ENCODE data around the gene DHRS4.
"Not testable (repeated sequence)": the region's sequence is repeated elsewhere in the genome, so short reads cannot be mapped to it uniquely, and the experiment has no call there.

DHRS4 gene

DNA sequence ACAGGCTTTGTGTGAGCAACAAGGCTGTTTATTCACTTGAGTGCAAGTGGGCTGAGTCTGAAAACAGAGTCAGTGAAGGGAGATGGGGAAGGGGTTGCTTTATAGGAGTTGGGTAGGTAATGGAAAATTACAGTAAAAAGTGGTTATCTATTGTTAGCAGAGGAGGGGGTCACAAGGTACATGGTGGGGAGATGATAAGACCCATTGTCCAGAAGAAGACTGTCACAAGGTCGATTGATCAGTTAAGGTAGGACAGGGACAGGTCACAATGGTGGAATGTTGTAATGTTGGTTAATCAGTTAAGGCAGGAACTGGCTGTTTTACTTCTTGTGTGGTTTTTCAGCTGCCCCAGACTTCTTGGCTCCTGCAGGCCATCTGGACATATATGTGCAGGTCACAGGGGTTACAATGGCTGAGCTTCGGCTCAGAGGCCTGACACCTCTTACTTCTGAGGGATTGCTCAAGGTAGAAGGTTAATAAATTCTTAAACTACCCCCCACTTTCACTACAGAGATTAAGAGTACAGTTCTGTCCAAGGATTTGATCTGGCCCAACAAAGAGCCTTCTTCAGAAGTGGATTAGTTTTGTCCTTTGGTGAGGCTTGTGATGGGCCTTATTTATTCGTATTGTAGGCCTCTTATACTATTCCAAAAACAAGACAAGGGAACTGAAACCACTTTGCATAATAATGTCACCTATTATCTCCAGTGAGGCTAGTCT is 13.8 kb upstream of the DHRS4 start:
- in situ Hi-C loops (cut with MboI; ENCODE audit: low sequenced_read_pairs): no loop called here

DNA sequence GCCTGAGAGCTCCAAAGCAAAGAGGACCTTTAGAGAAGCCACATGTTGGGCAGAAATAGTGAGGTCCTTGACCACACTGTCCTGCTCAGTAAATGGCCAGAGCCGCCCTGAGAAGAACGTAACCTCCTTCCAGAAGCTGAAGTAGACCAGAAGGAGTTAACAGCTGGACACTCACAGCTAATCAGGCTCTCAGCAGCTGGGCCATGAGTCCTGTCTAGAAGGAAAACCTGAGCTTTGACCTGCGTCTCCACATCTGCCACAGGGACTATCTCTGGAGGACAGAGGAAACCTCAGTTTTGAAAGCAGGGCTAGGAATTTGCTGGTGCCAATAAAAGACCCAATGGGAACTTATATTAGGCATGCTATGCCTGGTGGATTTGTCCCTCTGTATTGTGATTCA is 12.3 kb upstream of the DHRS4 start:
- in situ Hi-C loops (cut with MboI; ENCODE audit: low sequenced_read_pairs): no loop called here

DNA sequence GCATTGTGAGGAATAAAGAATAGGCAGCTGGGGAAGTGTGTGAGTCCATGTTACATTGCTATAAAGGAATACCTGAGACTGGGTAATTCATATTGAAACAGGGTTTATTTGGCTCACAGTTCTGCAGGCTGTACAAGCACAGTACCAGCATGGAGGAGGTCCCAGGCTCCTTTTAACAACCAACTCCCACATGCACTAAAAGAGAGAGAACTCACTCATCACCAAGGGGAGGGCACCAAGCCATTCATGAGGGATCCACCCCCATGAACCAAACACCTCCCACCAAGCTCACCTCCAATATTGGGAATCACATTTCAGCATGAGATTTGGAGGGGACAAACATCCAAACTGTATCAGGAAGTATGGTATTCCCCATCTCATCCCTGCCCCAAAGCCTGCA is 11.9 kb upstream of the DHRS4 start:
- in situ Hi-C loops (cut with MboI; ENCODE audit: low sequenced_read_pairs): no loop called here

DNA sequence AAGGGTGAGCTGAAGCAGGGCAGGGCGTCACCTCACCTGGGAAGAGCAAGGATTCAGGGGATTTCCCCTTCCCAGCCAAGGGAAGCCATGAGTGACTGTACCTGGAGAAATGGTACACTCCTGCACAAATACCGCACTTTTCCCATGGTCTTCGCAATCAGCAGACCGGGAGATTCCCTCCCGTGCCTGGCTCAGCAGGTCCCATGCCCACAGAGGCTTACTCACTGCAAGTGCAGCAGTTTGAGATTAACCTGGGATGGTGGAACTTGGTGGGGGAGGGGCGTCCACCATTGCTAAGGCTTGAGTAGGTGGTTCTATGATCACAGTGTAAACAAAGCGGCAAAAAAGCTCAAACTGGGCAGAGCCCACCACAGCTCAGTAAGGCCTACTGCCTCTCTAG is 11.0 kb upstream of the DHRS4 start:
- in situ Hi-C loops (cut with MboI; ENCODE audit: low sequenced_read_pairs): no loop called here

DNA sequence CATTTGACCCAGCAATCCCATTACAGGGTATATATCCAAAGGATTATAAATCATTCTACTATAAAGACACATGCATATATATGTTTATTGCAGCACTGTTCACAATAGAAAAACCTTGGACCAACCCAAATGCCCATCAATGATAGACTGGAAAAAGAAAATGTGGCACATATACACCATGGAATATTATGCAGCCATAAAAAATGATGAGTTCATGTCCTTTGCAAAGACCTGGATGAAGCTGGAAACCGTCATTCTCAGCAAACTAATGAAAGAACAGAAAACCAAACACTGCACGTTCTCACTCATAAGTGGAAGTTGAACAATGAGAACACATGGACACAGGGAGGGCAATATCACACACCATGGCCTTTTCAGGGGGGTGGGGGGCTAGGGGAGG is 4.5 kb upstream of the DHRS4 start:
- in situ Hi-C loops (cut with MboI; ENCODE audit: low sequenced_read_pairs): not testable (repeated sequence)

DNA sequence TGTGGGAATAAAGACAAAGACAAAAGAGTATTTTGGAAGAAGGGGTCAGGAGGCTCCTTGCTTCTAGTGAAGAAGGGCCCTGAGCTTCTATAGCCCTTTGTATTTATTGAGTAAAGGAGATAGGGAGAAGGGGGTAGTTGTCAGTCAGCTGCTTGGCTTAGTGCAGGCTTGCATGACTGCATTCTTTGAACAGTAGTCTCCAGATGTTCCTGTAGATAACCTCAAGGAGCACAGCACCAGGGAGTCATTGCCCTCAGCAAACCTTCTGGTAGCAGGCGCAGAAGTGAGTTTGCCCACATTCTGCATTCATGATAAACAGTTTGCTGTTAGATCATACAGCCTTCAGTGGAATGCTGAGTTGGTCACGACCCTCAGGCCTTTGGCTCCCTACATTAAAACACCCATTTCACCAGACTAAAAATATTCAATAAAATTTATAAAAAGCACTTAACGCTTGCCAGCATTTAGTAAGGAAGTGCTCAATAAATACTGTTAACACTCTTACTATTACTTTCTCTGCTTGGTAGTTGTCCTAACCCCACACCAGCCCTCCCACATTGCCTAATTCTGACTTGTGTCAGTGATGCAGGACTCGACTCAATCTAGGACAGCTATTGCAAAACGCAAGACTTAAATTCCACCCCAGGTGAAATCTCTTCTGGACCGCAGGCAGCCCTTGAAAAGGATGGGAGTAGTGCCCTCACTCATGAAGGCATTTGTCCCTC is 3.0 kb upstream of the DHRS4 start:
- in situ Hi-C loops (cut with MboI; ENCODE audit: low sequenced_read_pairs): no loop called here

DNA sequence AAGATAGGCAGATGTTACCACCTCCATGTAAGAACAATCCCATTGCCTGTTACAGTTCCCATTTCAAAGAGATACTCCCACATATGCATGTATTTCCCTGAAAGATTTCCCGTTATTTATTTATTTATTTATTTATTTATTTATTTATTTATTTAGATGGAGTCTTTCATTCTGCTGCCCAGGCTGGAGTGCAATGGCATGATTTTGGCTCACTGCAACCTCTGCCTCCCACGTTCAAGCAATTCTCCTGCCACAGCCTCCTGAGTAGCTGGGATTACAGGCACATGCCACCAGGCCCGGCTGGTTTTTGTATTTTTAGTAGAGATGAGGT is 2.5 kb upstream of the DHRS4 start:
- in situ Hi-C loops (cut with MboI; ENCODE audit: low sequenced_read_pairs): not testable (repeated sequence)

DNA sequence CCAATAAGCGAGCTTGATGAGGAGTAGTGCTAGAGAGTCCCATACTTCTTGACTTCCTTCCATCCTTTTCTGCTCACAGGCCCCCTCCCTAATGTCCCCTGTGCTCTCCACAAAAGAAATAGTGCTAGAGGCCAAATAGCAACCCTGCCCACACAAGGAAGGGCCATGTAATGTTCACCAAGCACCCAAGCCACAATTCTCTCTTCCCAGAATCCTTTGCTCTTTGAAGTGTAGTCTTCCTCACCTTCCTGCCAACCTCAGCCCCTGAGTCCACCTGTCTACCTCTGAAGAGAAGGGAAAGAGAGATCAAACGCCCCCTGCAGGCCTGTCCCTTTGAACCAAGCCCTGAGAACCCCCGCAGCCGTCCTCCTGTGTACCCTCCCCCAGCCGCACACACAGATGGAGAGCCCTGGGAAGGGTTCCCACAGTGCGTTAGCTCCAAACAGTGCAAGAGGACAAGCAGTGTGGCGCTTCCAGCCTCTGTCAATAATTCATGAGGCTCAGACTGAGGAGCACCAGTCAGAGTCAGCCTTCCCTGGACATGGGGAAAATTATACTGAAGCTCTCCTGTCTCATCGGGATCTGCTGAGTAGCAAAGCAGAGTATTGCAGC is 1.9 kb upstream of the DHRS4 start:
- in situ Hi-C loops (cut with MboI; ENCODE audit: low sequenced_read_pairs): no loop called here

DNA sequence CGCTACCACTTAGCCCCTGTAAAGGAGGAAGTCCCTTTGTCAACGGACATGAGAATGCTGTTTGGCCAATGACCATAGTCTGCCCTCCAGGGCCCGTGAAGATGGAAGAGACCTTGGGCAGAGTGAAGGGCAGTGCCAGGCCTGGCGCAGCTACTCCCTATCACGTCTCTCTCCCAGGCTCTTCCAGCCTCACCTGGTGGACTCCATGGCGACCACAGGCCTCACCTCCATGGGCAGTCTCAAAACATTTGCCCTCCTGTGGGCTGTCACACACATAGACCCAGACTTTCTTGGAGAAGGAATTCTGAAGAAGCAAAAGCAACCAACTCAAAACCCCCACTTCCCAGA is 480 bp upstream of the DHRS4 start:
- in situ Hi-C loops (cut with MboI; ENCODE audit: low sequenced_read_pairs): not testable (repeated sequence)

DNA sequence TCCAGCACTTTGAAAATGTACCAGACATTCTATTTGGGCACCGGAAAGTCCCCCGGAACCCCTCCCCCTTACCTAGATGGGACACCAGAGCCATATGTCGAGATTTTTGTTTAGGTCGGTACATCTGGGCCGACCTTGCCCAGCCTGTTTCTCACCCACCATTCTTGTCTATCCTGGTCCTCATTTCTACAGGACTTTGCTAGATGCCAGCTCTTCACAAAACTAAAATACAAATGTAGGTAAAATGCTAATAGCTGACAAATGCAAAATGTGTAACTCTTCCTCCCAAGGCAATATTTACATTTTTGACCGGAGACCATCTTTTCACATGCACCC is 677 bp downstream of the DHRS4 start:
- in situ Hi-C loops (cut with MboI; ENCODE audit: low sequenced_read_pairs): not testable (repeated sequence)

DNA sequence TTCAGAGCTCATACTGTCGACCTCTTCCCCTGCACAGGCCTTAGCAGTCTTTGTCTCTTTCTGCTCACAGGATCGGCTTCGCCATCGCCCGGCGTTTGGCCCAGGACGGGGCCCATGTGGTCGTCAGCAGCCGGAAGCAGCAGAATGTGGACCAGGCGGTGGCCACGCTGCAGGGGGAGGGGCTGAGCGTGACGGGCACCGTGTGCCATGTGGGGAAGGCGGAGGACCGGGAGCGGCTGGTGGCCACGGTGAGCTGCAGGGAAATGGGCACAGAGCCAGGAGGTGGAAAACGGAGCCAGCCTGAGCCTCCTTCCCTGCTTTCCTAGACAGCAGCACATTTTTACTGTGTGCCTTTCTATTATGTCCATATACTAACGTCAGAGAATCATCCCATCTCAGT is 1.4 kb downstream of the DHRS4 start:
- in situ Hi-C loops (cut with MboI; ENCODE audit: low sequenced_read_pairs): not testable (repeated sequence)

DNA sequence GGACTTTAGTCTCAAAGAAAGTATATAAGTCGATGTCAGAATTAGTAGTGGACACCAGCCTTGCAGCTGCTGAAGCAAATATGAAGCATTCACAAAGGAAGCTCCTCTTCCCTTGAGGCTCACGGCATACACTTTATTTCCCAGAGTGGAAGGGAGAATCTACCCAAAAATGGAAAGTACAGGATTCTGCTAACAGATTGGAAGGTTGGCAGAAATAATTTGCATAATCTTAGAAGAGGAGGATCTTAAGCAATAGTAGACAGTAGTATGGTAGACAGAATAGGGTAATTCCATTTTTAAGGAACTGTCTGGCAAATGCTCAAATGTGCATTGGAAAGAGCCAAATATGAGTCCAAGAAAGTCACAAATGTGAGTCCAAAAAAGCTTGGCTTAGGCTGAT is 2.2 kb downstream of the DHRS4 start:
- in situ Hi-C loops (cut with MboI; ENCODE audit: low sequenced_read_pairs): not testable (repeated sequence)

DNA sequence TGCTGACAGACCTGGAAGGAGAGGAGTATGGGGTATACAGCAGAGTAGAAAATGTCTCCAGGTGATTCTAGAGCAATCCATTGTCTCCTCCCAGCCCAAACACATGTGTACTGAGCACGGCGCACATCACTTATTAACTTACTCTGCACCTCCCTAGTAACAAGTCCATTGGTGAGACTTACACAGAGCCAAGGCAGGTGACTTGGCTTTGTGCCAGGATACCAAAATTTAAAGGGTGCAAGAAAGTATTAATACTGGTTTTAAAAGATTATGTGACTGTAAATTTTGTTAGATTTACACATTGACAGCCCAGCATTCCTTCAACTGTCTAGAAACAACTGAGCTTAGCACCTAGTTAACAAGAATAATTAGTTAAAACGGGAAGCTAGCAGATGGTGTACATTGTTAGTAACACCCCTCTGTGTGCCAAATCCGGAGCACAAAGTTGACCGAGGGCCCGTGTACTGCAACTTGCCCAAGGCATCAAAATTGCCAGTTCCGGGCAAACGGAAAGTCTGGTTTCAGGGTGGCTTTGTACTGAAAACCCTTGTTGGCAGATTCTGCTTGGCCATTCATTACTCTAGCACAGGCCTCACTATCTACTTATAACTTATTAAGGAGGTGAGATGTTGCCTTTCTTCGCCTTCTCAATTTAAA is 4.5 kb downstream of the DHRS4 start:
- in situ Hi-C loops (cut with MboI; ENCODE audit: low sequenced_read_pairs): not testable (repeated sequence)

DNA sequence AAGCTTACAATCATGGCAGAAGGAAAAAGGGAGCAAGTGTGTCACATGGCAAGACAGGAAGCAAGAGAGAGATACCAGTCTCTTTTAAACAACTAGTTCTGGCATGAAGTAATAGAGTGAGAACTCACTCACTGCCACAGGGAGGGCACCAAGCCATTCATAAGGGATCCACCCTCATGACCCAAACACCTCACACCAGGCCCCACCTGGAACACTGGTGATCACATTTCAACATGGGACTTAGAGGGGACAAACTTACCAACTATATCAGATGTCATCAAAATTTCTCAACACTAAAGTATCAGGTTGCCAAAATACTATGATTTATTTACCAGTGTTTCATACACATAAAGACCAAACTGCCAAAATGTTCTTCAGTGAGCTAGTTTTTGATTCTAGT is 7.3 kb downstream of the DHRS4 start:
- in situ Hi-C loops (cut with MboI; ENCODE audit: low sequenced_read_pairs): not testable (repeated sequence)

DNA sequence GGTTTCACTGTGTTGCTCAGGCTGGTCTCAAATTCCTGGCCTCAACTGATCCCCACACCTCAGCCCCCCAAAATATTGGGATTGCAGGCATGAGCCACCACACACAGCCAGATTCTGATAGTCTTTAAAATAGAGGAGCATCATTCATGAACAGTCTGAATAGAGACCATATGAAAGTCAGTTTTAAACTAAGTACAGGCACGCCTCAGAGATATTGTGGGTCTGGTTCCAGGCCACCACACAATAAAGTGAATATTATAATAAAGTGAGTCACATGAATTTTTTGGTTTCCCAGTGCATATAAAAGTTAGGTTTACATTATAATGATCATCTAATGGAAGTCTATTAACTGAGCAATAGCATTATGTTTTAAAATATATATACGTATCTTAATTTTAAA is 8.1 kb downstream of the DHRS4 start:
- in situ Hi-C loops (cut with MboI; ENCODE audit: low sequenced_read_pairs): not testable (repeated sequence)

DNA sequence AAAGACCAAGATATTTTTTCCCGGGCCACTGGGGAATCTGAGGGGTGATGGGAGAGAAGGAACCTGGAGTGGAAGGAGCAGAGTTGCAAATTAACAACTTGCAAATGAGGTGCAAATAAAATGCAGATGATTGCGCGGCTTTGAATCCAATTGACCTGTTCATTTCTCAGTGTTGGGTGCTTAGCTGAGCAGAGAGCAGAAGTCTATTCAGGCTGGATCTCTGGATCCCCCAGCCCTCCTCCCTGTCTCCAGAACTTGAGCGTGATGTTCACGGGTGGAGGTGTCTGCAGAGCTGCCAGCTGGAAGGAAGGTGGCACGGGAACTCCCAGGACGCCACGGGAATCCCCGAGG is 15.5 kb downstream of the DHRS4 start:
- in situ Hi-C loops (cut with MboI; ENCODE audit: low sequenced_read_pairs): not testable (repeated sequence)

DNA sequence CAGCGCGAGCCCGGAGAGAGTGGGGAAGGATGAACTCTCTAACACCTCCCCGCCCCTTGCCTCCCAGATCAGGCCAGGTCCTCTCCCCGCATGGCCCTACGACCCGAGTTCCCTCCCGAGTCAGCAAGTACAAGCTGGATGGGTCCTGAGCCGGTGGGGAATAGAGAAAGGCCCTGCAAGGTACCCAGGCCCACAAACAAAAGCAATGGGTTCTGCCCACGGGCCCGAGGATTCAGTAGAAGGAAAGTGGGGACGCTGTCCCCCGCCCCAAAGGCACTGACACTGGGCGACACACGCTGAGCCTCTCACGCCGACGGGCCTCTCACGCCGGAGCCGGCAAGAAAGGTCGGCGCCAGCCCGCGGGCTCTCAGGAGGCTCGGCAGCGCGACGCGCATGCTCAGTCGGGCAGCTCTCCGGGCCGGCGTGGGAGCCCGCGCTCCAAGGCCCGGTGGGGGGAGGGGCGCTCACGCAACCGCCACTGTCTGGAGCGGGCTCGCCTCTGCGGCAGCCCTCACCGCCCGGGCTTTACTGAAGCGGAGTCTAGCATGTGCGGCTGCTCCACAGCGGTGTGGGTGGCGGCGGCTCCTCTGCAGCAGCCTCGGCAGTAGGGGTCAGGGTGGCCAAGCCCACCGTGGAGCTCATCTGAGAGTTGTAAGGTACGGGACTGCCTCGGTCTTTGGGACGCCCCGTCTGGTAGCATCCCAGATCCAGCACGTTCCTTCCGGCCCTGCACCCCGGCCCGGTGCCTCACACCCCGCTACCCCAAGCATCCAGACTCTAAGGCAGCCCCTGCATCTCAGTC is 16.1 kb downstream of the DHRS4 start:
- in situ Hi-C loops (cut with MboI; ENCODE audit: low sequenced_read_pairs): not testable (repeated sequence)

DNA sequence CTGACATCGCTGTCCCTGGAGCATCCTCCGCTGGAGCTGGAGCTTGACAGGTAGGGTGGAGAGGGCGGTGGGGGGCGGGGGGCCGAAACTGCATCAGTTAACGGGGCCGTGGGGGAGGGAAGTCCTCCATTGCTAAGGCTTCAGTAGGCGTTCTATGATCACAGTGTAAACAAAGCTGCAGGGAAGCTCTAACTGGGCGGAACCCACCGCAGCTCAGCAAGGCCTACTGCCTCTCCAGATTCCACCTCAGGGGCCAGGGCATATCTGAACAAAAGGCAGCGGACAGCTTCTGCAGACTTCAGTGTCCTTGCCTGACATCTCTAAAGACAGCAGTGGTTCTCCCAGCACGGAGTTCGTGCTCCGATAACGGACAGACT is 16.7 kb downstream of the DHRS4 start:
- in situ Hi-C loops (cut with MboI; ENCODE audit: low sequenced_read_pairs): not testable (repeated sequence)

DNA sequence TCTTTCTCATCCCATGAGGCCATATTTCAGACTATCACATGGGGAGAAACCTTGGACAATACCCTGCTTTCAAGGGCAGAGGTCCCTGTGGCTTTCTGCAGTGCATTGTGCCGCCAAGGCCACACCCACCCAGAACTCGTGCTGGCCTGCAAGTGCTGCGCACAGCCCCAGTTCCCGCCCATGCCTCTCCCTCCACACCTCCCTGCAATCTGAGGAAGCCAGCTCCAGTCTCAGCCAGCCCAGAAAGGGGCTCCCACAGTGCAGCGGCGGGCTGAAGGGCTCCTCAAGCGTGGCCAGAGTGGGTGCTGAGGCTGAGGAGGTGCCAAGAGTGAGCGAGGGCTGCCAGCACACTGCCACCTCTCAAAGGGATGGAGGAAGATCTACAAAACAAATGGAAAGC is 19.6 kb downstream of the DHRS4 start:
- in situ Hi-C loops (cut with MboI; ENCODE audit: low sequenced_read_pairs): not testable (repeated sequence)

DNA sequence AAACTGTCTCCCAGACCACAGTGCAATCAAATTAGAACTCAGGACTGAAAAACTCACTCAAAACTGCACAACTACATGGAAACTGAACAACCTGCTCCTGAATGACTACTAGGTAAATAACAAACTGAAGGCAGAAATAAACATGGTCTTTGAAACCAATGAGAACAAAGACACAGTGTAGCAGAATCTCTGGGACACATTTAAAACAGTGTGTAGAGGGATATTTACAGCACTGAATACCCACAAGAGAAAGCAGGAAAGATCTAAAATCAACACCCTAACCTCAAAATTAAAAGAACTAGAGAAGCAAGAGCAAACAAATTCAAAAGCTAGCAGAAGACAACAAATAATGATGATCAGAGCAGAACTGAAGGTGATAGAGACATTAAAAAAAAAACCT is 20.5 kb downstream of the DHRS4 start:
- in situ Hi-C loops (cut with MboI; ENCODE audit: low sequenced_read_pairs): not testable (repeated sequence)

DNA sequence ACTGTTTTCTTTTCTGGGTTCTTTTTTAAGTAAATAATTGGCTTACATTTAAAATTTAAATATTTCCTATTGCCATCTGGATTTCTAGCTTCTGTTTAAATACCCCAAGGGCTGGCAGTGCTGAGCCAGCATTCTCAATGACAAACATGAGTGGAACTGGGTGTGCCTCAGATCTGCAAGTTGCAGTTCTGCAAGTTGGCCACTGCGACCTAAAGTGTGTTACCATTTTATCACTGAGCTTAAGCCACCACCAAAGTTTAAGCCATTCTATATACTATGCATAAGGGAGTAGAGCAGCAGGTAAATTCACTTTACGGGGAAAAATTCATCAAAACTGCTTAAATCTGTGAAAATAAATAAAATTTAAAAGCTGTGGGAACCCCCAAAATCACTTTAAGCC is 23.6 kb downstream of the DHRS4 start:
- in situ Hi-C loops (cut with MboI; ENCODE audit: low sequenced_read_pairs): not testable (repeated sequence)
